GM21515 (cell line): ENCODE measurements around the gene TMEM26.

Experiments
- ATAC-seq: cut with Tn5 transposase; IDR thresholded peaks from one replicate; pipeline ENCODE4 v1.9.1; 2021; ENCODE audit not compliant: unreplicated experiment

The TMEM26 gene

DNA sequence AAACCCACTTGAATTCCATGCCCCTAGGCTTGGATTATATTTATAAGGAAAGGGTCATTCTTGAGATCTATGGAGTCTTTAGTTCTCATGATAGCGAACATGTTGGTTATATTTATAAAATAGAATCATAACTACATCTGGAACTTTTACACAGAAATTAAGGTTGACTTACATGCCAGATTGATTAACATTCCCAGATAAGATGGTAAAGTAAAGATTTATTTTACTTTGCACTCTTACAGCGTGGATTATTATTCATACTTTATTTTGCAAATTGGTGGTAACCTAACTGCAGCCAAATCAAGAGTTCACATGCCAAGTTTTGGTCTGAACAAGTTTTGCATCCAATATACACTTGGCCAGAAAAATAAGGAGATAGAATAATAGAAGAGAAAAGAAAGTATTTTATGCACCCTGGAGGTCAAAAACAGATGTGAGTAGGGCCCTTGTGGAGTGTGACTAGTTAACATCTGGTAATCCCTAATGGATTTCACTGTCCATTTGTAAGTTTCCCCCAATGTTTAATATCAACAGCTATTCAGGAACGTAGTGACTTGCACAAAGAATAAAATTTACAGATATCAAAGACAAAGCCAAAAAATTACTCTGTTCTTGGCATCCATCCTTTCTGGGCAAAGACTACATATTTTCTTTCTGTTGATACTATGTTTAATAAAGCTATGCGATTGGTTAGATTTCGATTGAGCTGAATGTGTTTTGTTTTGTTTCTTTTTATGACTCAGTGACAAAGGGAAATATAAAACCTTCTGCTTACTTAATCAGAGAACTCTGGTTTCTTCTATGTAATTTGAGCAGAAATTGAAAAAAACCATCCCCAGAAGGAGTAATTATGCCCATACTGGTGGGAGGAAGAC lies 10.1 kb upstream of the TMEM26 start:
- ATAC-seq: no peak

DNA sequence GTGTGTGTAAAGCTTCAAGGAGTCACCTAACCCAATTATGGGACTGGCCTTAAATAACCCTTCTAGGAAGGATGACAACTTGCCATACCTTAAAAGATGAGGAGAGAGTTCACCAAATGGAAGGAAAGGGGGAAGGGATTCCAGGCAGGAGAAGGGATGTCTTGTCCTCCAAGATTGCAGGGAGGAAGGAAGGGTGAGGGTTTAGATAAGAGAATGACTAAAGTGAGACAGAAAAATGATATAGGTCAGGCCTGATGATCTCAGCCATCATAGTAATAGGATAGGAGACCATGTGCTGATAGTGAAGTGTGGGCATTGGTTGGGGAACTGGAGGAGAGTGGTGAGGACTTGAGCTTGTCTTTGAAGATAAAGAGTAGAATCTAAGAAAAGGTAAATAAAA lies 7.7 kb upstream of the TMEM26 start:
- ATAC-seq: no peak

DNA sequence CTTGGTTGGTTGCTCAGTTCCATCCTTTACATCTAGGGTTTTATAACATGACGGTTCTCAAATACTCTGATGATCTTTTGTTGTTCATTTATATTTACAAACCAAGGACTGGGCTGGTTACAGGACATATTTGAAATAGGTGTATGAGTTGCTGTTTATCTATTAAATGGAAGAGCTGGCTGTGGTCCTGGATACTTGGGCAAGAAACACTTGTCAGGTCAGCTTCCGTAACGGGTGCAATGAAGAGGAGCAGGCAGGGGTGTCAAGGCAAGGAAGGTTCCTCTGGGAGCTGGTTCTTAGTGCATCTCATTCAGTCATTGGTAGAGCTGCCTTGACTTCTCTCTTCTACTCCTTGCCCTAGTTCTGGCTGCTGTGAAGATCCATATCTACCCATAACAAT lies 4.8 kb upstream of the TMEM26 start:
- ATAC-seq: no peak

DNA sequence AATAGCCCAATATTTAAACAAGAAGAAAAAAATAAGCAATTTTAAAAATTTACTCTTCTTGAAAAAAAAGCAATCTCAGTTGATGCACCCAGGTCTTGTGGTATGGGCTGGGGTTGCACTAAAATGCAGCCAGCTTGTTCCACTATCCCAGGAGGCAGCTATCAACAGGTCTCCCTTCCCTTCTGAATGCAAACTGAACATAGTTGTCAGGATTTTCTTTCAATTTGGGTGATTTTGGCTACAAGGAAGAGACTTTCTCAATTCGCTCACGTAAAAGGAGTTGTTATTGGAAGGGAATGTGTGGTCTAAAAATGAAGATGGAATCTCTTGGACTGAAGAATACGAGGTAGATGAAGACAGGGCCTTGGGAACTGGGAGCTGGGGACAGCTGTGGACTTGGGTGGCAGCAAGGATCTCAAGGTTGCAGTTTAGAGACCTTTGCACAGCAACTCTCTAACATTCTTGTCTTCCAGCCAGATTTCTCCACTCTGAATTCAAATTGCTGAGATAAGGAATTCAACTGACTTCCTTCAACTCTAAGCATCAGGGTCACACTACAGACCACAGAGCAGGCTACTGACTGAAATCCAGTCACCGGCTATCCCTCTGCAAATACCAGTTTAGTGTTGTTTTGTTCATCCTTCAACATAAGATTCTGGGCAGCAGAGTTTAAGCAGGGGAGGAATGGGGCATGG lies 3.1 kb upstream of the TMEM26 start:
- no peak for ATAC-seq

DNA sequence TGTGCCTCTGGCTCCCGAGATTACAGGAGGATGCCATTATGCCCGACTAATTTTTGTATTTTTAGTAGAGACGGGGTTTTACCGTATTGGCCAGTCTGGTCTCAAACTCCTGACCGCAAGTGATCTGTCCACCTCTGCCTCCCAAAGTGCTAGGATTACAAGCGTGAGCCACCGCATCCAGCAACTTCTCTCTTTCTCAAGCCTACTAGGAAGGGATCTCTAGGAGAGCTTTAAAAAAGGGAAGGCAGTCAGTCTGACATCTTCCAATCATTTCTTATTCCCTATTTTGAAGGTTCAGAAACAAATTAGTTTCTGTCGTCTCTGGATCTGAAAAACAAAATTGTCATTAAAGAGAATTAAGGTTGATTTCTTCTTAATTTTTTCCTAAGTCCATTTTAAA lies 2.5 kb upstream of the TMEM26 start:
- ATAC-seq: no peak

DNA sequence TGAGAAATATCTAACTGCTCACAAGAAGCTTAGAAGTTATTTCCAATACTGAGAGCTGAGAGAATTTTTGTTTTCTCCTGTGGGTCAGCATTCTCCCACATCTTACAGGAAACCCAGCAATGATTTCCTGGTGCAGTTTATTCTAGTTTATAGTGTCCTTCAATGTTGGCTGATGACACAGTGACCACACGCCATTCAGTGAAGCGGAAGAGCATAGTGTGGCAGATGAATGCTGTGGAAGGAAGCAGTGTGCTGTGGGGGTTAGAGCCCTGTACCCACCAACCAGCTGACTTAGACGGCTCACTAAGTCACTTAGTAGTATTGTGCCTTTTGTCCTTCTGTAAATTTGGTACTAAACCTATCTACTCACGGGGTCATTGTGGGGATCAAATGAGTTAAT lies 1.4 kb upstream of the TMEM26 start:
- no peak for ATAC-seq

DNA sequence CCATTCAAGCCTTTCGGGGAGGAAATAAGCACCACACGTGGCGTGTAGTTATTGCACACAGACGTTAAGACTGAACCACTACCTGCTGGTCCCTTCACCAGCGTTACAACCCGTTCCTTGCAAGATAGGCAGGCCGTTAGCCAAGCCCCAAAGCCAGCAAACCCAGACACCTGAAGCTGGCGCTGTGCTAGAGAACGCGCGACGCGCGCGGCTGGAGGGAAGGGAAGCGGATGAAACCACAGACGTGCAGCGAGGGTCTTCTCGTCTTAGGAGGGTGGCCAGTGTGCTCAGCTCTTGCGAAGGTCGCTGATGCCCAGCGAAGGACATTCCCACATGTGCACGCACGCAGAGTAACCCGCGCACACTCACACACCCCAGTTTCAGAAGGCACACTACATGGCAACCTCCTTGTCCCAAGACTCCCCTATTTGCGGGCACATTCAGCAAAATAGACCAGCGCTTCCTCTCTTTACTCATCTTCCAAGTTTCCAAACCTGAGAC lies 980 bp downstream of the TMEM26 start:
- no peak for ATAC-seq

DNA sequence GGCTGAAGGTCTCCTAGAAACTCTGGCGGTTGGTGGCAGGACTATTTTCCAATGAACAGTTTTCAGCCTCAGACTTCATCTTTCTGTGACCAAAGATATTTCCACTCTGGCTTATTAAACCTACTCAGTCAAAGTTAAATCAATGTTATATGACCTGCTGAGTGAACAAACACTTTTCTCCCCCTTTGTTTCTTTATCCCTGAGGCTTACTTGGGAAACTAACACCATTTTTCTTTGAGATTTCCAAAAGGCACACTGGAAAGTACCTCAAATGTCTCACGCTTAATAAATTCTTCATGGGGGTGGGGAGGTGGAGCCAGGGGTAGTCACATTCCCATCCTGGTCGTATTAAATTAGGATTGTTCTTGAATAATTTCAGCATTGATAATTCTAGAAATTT lies 1.8 kb downstream of the TMEM26 start:
- ATAC-seq: no peak

DNA sequence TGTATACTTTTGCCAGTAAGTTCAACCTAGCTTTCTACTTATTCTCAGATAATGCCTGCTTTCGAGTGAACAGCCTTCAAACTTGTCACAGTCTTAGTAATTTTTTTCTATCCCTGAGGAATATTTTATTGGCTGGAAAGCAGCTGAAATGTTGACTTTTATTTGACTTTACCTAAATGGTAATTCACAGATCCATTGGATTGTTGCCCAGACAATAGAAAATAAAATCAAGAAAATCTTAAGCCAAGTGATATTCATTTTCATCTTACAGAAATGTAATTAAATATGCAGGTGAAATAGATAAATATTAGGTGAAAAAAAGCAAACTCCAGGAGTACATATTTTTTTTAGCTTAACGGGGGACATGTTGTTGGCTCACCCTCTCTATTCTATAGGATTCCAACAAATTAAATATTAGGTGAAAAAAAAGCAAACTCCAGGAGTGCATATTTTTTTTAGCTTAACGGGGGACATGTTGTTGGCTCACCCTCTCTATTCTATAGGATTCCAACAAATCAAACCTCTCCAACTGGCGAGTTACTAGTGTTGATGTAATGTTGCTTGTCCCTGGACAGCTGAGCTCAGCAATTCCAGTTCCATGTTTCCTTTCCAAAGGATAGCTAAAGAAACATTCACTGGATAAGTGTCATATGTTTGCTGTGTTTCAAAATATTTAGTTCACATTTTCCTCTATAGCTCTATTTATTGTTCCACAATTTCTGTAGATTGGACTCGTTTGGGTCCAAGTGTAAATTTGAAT lies 4.2 kb downstream of the TMEM26 start:
- no peak for ATAC-seq

DNA sequence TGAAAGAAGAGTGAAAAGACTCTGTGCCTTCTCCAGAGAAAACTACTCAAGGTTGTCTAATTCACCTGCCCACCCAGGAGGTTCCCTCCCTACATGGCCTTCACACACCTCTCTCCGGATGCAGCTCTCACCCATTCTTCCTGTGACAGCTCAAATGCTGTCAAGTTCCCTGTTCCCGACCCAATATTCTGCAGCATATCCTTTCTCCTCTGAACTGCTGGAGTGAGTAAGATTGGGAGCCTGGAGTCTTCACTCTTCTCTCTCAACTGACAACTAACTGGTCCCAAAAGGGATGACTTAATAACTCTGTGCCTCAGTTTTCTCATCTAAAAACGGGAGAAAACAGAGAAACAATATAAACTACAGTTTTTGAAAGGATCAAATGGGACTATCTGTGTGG lies 5.1 kb downstream of the TMEM26 start:
- no peak for ATAC-seq

DNA sequence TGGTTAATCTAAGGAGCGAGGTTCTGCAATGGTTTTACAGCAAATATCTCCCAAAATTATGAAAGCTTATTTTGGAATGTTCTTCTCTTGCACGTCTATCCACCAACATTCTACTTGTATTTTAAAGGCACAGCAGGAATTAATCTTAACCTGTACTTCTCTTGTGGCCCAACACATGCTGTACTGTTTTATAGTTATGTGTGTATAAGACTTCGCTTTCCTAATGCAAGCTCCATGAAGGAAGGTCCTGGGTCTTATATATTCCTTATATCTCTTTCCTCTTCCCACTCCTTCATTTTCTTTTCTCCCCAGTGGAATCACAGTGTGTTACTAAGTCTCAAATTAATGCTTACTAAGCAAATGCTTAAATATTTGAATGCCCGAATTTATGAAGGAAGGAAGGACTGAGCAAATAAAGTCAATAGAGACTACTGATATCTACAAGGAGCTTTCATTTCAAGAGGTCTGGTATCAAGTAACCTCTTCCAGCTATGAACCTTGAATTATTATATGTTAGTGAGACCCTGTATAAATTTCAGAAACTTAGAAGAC lies 14.0 kb downstream of the TMEM26 start:
- no peak for ATAC-seq

DNA sequence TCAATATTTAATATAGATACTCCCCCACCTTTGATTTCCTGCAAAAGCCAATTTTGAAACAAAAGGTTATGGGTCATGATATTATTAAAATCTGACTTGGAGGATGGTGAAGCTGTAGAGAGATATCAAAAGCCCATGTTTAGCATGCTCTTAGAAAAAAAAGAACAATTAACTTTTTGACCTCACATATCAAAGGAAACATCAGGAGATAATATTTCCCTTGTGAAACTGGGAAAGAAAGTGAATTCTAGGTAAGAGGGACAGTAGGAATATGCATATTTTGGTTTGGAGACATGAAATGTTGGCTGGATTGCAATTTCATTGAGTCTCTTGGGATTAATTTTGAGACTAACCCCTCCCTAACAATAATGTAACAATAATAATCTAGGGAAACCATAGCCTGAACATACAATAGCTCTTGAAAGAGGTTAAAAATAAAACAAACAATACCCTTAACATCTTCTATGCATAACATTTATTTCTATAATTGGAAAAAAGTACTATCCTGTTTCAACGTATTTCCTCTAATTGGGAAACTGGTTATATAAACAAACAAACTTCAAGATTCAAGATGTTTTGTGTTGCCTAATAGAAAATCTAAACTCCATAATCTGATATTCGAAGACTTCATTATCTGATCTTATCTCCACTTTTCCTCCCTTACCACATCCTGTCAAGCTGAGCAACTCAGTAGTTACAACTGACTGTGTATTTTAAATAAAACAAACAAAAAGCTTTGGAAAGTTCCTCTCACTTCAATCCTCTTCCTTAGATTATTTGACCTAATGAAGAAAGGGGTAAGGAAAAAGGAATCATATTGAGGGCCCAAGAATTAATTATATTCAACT lies 14.8 kb downstream of the TMEM26 start:
- ATAC-seq: no peak

DNA sequence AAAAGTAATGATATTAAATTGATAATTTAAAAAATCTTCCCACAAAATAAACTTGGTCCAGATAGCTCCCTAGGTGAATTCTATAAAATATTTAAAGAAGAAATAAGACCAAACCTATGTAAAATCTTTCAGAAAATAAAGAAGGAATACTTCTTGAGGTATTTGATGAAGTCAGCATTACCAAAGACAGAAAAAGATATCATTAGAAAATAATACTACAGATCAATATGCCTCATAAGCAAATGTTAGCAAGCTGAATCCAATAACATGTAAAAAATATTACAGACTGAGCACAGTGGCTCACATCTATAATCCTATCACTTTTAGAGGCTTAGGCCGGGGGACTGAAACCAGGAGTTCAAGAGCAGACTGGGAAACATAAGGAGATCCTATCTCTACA lies 30.0 kb downstream of the TMEM26 start:
- ATAC-seq: no peak

DNA sequence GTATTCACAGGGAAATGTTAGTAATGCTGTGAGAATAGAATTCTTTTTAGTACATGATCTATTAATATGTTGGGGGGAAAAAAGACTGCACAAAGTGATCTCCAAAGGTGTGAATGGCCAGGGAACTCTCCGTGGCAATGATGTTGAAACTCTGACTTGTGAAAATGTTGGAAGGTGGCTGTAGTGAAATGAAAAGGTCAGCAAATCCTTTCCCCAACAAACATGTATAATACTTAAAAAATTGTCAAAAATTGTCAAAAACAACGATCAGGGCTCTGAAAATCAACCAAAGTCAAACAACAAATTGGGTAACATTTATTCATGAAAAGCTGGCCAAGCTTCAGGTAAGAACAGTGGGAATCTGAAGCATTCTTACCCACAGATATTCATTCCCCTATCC lies 35.5 kb downstream of the TMEM26 start:
- ATAC-seq: no peak

DNA sequence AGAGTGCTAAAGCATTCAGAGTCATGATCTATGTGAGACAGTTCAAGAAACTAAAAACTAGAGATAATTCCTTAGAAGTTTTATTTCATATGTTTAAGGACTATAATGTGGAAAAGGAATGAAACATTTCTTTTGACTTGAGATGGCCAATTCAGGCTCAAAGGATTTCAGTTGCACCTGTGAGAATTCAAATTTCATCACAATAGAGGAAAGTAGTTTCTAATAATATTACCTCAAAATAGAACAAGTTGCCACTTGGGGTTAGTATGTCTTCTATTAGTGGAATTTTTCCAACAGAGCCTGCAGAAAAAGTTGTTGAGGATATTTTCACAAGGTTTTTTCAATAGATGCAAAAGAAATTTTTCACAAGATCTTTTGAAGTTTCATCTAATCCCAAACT lies 37.4 kb downstream of the TMEM26 start:
- no peak for ATAC-seq

DNA sequence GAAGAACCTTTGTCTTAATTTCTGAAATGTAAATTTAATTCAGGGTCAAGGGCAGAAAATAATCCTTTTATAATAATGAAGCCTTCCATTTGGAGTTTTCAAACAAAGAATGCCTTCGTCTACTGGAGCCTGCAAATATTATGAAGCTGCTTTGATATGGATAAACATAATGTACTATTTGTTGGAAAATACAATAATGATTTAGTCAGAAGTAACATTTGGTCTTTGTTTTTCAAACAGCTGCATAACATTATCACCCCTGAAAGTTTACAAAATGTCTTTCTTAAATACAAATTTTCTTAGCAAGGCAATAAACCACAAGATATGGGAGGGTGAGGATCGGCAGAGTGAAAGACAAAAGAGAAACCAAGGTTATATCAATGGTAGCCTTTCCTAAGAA lies 41.5 kb downstream of the TMEM26 start:
- no peak for ATAC-seq

DNA sequence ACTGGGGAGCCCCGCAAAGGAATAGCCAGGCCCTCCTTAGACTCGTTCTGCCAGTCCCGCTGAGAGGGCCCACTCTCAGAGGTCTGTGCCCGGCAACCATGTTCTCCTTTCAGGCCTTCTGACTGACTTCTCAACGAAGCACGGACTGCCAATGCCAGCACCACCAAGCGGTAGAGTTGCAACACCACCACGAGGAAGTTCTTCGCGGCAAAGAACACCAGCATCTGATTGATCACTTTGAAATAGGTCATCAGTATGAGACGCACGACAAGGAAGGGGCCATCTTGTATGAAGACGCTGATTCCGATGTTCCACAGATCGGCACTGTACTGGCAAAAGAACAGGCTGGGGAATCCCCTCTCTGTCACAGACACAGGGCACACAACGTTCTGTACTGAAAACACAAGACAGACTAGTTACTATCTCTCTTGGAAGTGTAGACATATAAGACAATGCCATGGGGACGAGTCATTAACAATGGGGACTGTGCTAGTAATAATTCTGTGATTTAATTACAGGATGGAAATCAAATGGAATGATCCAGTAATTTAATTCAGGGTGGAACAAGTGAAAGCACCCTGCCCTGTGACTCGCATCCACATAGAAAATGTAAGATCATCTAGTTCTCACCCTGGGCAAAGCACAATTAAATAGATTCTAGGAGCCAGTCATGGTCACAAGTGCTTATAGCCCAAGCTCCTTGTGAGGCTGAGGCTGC lies 42.7 kb downstream of the TMEM26 start:
- no peak for ATAC-seq

DNA sequence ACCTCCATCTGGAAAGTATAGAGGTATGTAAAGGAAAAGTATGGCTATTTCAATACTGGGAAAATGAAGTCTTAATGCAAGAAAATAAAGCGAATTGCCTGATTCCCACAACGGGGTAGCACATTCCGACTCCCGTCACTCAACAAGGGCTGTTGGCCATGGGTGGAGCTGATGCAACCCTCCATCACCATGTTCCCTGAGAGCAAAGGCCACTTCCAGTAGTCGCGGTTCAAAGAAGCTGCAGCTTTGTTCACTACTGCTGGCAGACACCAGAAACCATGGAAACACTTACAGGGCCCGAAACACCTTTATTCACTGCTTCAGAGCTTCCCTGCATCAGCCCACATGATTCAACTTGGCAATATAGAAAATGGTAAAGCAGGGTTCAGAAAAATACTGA lies 44.0 kb downstream of the TMEM26 start:
- ATAC-seq: no peak

DNA sequence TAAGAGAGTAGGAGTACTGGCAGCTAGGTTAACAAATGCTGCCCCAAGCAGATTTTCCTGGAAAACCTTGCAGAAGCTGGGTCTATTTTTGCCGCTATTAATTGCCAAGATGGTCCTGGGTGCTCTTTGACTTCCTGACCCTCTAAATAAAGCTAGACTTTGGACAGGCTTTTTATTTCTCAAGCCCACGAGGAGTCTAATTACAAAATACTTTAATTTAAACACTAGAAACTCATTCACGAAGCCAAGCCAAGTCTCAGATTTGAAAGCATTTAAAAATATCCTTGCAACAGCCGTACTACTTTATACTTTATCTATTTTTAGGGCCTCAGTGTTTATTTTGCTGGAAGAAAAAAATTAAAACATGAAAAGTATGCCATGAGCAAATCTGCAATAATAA lies 45.1 kb downstream of the TMEM26 start:
- ATAC-seq: no peak

DNA sequence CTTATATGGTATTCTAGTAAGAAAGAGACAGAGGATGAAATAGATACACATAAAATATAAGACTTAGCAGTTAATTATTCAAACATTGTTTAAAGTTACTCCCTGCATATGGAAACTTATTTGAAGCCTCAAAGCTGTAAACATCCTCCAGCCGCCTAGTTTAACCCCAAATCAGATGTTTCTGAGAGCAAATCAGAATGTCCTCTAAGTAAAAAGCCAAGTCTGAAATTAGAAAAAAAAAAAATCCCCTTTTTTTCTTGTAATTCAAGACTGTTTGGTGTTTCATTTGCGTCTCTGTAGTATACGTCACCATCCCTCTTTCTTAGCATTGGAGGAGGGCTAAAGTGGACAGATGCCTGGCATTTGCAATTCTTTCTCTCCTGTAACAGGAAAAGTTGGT lies 46.4 kb downstream of the TMEM26 start:
- no peak for ATAC-seq
